H9 (cell line): Measurements from ENCODE around the gene LATS2. TPM values are rescaled to one million over a fixed set of nuclear protein-coding genes. Genes with fewer than 3 reads are reported as not detected.

Source experiments
- DNase-seq: peaks from one replicate; pipeline ENCODE4 v3.0.0-alpha.2; 2017
- H2AFZ ChIP-seq: one replicate; pipeline ENCODE4 v1.6.1; 2013; ENCODE audit warnings: mild to moderate bottlenecking, low read length, control low read depth, moderate library complexity
- H2AK5ac ChIP-seq: 2 replicates; pipeline ENCODE4 v1.6.1; 2013; ENCODE audit warnings: low read length, control low read depth, mixed read lengths; ENCODE audit not compliant: insufficient read length
- H2BK120ac ChIP-seq: one replicate; pipeline ENCODE4 v1.6.1; 2013; ENCODE audit warnings: low read depth, mild to moderate bottlenecking, low read length, control low read depth, inconsistent platforms; ENCODE audit not compliant: poor library complexity, severe bottlenecking
- H2BK12ac ChIP-seq: 2 replicates; pipeline ENCODE4 v1.6.1; 2013; ENCODE audit warnings: low read length, control low read depth, mixed read lengths, low read depth; ENCODE audit not compliant: insufficient read length
- H2BK15ac ChIP-seq: 2 replicates; pipeline ENCODE4 v1.6.1; 2013; ENCODE audit warnings: low read depth, low read length, control low read depth
- H2BK20ac ChIP-seq: one replicate; pipeline ENCODE4 v1.6.1; 2013; ENCODE audit warnings: low read depth, mild to moderate bottlenecking, low read length, control low read depth, inconsistent platforms; ENCODE audit not compliant: poor library complexity, severe bottlenecking
- H2BK5ac ChIP-seq: 2 replicates; pipeline ENCODE4 v1.6.1; 2013; ENCODE audit warnings: low read length, control low read depth, mixed read lengths; ENCODE audit not compliant: insufficient read length
- H3K14ac ChIP-seq: 2 replicates; pipeline ENCODE4 v1.6.1; 2013; ENCODE audit warnings: low read length, control low read depth; ENCODE audit not compliant: insufficient read depth
- H3K18ac ChIP-seq: 2 replicates; pipeline ENCODE4 v1.6.1; 2013; ENCODE audit warnings: low read depth, mild to moderate bottlenecking, mixed read lengths, low read length, control low read depth; ENCODE audit not compliant: insufficient read length
- H3K23ac ChIP-seq: 2 replicates; pipeline ENCODE4 v1.6.1; 2013; ENCODE audit warnings: low read length, control low read depth, mixed read lengths, low read depth; ENCODE audit not compliant: insufficient read length
- H3K23me2 ChIP-seq: 2 replicates; pipeline ENCODE4 v1.6.1; 2013; ENCODE audit warnings: low read depth, mild to moderate bottlenecking, mixed read lengths, low read length, control low read depth; ENCODE audit not compliant: insufficient read length, poor library complexity, severe bottlenecking
- H3K27ac ChIP-seq: 2 replicates; pipeline ENCODE4 v1.5.1; 2013; ENCODE audit warnings: low read length, control low read depth, mixed read lengths, low read depth; ENCODE audit not compliant: insufficient read length
- H3K27me3 ChIP-seq: 2 replicates; pipeline ENCODE4 v1.6.1; 2013; ENCODE audit warnings: low read length, control low read depth, inconsistent platforms; ENCODE audit not compliant: insufficient read depth
- H3K4ac ChIP-seq: 2 replicates; pipeline ENCODE4 v1.6.1; 2013; ENCODE audit warnings: low read depth, mild to moderate bottlenecking, control low read depth, inconsistent platforms, low read length, moderate library complexity
- H3K4me1 ChIP-seq: 2 replicates; pipeline ENCODE4 v1.6.1; 2013; ENCODE audit warnings: low read length, control low read depth, inconsistent platforms; ENCODE audit not compliant: insufficient read depth
- H3K4me2 ChIP-seq: 2 replicates; pipeline ENCODE4 v1.6.1; 2013; ENCODE audit warnings: low read length, control low read depth, mixed read lengths; ENCODE audit not compliant: insufficient read length, insufficient read depth
- H3K56ac ChIP-seq: 2 replicates; pipeline ENCODE4 v1.6.1; 2013; ENCODE audit warnings: low read depth, mild to moderate bottlenecking, mixed read lengths, low read length, control low read depth; ENCODE audit not compliant: insufficient read length
- H3K79me1 ChIP-seq: 2 replicates; pipeline ENCODE4 v1.6.1; 2013; ENCODE audit warnings: low read depth, mild to moderate bottlenecking, moderate library complexity, low read length, control low read depth, inconsistent platforms; ENCODE audit not compliant: insufficient read depth, poor library complexity, severe bottlenecking
- H3K79me2 ChIP-seq: 2 replicates; pipeline ENCODE4 v1.6.1; 2013; ENCODE audit warnings: low read length, control low read depth, inconsistent platforms; ENCODE audit not compliant: insufficient read depth
- H3K9ac ChIP-seq: 2 replicates; pipeline ENCODE4 v1.6.1; 2013; ENCODE audit warnings: low read length, control low read depth, mixed read lengths; ENCODE audit not compliant: insufficient read length; ENCODE audit errors: extremely low read depth
- H3K9me3 ChIP-seq: one replicate; pipeline ENCODE4 v1.6.1; 2013; ENCODE audit warnings: low read depth, low read length, inconsistent platforms; ENCODE audit not compliant: control insufficient read depth
- H3T11ph ChIP-seq: one replicate; pipeline ENCODE4 v1.6.1; 2013; ENCODE audit warnings: mild to moderate bottlenecking, low read length, control low read depth, inconsistent platforms
- H4K20me1 ChIP-seq: one replicate; pipeline ENCODE4 v1.6.1; 2013; ENCODE audit not compliant: control insufficient read depth, insufficient read length, insufficient read depth
- H4K5ac ChIP-seq: 2 replicates; pipeline ENCODE4 v1.6.1; 2013; ENCODE audit warnings: low read depth, mild to moderate bottlenecking, mixed read lengths, low read length, control low read depth; ENCODE audit not compliant: insufficient read length
- H4K8ac ChIP-seq: replicated peaks from 2 replicates; pipeline ENCODE4 v1.6.1; 2013; ENCODE audit warnings: low read length, control low read depth, mixed read lengths, low read depth; ENCODE audit not compliant: insufficient read length
- H4K91ac ChIP-seq: 2 replicates; pipeline ENCODE4 v1.6.1; 2013; ENCODE audit warnings: low read depth, mild to moderate bottlenecking, moderate library complexity, mixed read lengths, low read length, control low read depth; ENCODE audit not compliant: insufficient read length
- H3K27ac Mint-ChIP-seq, 3 experiments: 2 replicates in 2 of 3; 3 replicates in 1 of 3; pipeline ENCODE4 v1.8.0; 2020 to 2021; ENCODE audit warnings: mixed read lengths in 3 of 3, mild to moderate bottlenecking in 1 of 3, moderate library complexity in 1 of 3
- H3K27me3 Mint-ChIP-seq: 2 replicates; pipeline ENCODE4 v1.8.0; 2021; ENCODE audit warnings: low read depth, mild to moderate bottlenecking, moderate library complexity, mixed read lengths
- H3K36me3 Mint-ChIP-seq, 3 experiments: 2 replicates in 2 of 3; 3 replicates in 1 of 3; pipeline ENCODE4 v1.8.0; 2020 to 2021; ENCODE audit warnings: low read depth in 3 of 3, mixed read lengths in 3 of 3; ENCODE audit not compliant: insufficient read depth in 1 of 3
- H3K4me1 Mint-ChIP-seq, 2 experiments: 2 replicates each; pipeline ENCODE4 v1.8.0; 2020; ENCODE audit warnings: mixed read lengths in 2 of 2
- H3K4me3 Mint-ChIP-seq, 2 experiments: 2 replicates in 1 of 2; 3 replicates in 1 of 2; pipeline ENCODE4 v1.8.0; 2020 to 2021; ENCODE audit warnings: mild to moderate bottlenecking in 2 of 2, mixed read lengths in 2 of 2, moderate library complexity in 1 of 2
- H3K9me3 Mint-ChIP-seq, 2 experiments: 2 replicates in 1 of 2; 3 replicates in 1 of 2; pipeline ENCODE4 v1.8.0; 2020; ENCODE audit warnings: mild to moderate bottlenecking in 2 of 2, mixed read lengths in 2 of 2, moderate library complexity in 1 of 2
- WGBS: extraction: QIAGEN DNeasy Blood & Tissue Kit; methylation state at CpG from one replicate; pipeline ENCODE4 v1.1.7; 2013; ENCODE audit warnings: missing lambda C conversion rate, low lambda C conversion rate, mixed read lengths; ENCODE audit not compliant: insufficient read length; ENCODE audit errors: extremely low coverage; 5-methylcytosine and 5-hydroxymethylcytosine counted together
- total RNA-seq: library from RNA; stranded (reverse); gene quantifications from 2 replicates; pipeline ENCODE4 v1.2.1, GENCODE V29; 2021
- TF ChIP-seq, protein P1 (sequence below): fragments of 200-600 bp; sonication (generic); conservative IDR thresholded peaks from 3 replicates; pipeline ENCODE4 v1.8.0; 2021; ENCODE audit warnings: antibody characterized with exemption, mild to moderate bottlenecking

The LATS2 gene
- total RNA-seq, 1 experiment from 2014 or later: 20.0 TPM

GRCh38 chr13:21014502-21015170, 46.8 kb downstream of the LATS2 start:
- Histone ChIP-seq H3K56ac (no peak overlapping the region), H3K27me3 (no peaks in the 10 kb centered on the region), H2AK5ac (no peak overlapping the region), H4K5ac (no peak overlapping the region), H3K79me2 (peaks cover 23% of the 10 kb centered on the region; the same call in 1 of the 2 replicates), H2BK5ac (no peak overlapping the region), H3K4me1 (peaks cover 2% of the 10 kb centered on the region; the same call in 1 of the 2 replicates), H3K18ac (no peak overlapping the region), H3K27ac (no peak overlapping the region), H2BK20ac (no peak overlapping the region), H3K23me2 (no peaks in the 10 kb centered on the region), H2BK15ac (no peak overlapping the region), H3K79me1 (peaks cover 9% of the 10 kb centered on the region), H3K4me2 (no peak overlapping the region), H4K20me1 (no peaks in the 10 kb centered on the region), H4K91ac (no peak overlapping the region), H3K14ac (no peak overlapping the region), H3K9me3 (no peaks in the 10 kb centered on the region), H3T11ph (no peak overlapping the region), H4K8ac (no peak overlapping the region), H3K23ac (no peak overlapping the region), H3K4ac (no peak overlapping the region), H2BK12ac (no peak overlapping the region), H2AFZ (no peak overlapping the region), H3K9ac (no peak overlapping the region), H2BK120ac (no peak overlapping the region)
- DNase-seq: no peak
- Mint-ChIP-seq H3K9me3 (no peaks in the 10 kb centered on the region), H3K4me3 (no peak overlapping the region), H3K36me3 (peaks cover 2 to 9% (median 4%) of the 10 kb centered on the region in 3 experiments; a peak in 5 of 7 replicates), H3K27ac (peak overlapping the region; percentile 6 to 89 (median 38); a peak in 2 of 7 replicates), H3K27me3 (no peaks in the 10 kb centered on the region), H3K4me1 (peaks cover 19 to 21% of the 10 kb centered on the region in 2 experiments)
- TF ChIP-seq, protein P1, sequence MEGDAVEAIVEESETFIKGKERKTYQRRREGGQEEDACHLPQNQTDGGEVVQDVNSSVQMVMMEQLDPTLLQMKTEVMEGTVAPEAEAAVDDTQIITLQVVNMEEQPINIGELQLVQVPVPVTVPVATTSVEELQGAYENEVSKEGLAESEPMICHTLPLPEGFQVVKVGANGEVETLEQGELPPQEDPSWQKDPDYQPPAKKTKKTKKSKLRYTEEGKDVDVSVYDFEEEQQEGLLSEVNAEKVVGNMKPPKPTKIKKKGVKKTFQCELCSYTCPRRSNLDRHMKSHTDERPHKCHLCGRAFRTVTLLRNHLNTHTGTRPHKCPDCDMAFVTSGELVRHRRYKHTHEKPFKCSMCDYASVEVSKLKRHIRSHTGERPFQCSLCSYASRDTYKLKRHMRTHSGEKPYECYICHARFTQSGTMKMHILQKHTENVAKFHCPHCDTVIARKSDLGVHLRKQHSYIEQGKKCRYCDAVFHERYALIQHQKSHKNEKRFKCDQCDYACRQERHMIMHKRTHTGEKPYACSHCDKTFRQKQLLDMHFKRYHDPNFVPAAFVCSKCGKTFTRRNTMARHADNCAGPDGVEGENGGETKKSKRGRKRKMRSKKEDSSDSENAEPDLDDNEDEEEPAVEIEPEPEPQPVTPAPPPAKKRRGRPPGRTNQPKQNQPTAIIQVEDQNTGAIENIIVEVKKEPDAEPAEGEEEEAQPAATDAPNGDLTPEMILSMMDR: no peak
- whole genome bisulfite sequencing: no CpG with 5 or more reads among the region's 8 CpGs
